GM18868 (cell line): ENCODE data around the gene GEMIN4.
"Not testable (repeated sequence)": the region's sequence is repeated elsewhere in the genome, so short reads cannot be mapped to it uniquely, and the experiment has no call there.

Source experiments
- ATAC-seq: cut with Tn5 transposase; IDR thresholded peaks from one replicate; pipeline ENCODE4 v1.9.1; 2021; ENCODE audit warnings: mild to moderate bottlenecking, moderate library complexity; ENCODE audit not compliant: unreplicated experiment

GEMIN4 gene

DNA sequence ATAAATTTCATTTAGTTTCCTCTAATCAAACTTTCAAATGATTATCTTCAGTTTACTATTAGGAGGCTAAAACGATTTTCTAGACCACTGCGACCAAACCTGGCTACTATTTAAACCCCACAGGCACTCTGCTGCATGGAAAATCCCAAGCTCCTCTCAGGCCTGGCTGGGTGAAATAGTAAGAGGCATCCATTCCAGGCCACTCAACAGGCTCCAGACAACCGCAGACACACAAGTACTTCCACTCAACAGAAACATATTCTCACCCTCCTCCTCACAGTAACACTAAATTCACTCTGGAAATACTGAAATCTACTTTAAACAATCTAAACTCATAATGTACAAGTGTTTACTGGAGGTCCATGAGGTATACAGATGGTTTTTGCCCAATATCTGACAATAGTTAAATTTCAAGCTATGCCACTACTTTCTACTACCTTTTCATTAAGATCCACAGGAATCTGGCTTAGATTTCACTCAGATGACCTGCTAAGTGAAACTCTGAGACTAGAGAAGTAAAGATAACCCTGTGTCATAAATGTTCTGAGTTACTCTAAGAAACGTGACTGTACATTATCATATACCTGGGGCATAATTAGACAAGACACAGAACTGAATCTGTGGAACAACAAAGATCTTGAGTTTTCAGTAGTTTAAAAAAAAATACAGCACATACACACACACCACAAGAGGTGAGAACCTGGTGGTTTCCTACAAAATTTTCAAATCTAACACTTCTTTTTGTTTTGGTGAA lies 47.8 kb downstream of the GEMIN4 start:
- no peak for ATAC-seq

DNA sequence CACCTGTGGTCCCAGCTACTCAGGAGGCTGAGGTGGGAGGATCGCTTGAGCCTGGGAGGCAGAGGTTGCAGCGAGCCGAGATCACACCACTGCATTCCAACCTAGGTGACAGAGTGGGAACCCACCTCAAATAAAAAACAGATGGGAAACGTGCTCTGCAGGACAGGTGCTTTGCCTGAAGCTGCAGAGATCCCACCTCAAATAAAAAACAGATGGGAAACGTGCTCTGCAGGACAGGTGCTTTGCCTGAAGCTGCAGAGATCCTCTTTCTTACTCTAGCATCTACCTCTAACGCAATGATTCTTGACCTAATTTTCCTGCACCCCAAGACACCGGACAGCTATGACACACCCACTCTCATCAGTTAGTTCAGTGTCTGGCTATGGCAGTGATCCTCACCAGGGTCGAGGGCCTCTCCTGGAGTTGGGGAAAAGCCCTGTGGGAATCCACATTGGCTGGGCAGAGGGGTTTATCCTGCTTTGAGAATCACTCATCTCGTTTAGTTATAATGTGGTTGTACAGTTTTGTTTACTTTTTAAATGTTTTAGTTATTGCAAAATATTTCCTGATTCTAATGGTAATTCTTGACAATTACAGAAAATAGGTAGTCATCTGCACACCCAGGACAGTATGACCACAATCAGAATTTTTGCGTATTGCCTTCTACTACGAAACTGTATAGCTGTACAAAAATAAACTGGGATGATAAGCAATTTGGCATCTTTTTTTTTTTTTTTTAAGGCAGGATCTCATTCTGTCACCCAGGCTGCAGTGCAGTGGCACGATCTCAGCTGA lies 48.8 kb downstream of the GEMIN4 start:
- ATAC-seq = no peak

DNA sequence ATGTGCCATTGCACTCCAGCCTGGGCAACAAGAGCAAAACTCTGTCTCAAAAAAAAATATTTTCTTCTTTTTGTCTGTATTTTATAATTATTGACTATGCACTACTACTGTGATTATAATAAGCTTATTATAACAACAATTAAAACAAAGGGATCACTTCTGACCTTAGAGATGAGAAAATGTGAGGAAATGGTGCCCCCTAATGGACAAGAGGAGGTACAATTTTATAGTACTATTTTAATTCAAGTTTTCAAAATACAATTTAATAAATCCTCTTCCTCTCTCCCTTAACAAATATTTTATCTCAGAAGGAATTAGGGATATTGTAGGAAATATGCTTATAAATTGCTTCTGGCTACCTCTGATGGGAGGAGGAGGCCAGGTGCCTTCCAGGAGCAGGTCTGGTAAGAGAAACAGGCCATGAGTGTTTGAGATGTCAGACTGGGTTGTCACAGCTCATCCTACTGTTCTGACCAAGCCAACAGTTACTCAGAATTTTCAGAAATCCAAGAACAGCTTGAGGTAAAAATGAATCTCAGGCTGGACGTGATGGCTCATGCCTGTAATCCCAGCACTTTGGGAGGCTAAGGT lies 51.5 kb downstream of the GEMIN4 start:
- no peak for ATAC-seq

DNA sequence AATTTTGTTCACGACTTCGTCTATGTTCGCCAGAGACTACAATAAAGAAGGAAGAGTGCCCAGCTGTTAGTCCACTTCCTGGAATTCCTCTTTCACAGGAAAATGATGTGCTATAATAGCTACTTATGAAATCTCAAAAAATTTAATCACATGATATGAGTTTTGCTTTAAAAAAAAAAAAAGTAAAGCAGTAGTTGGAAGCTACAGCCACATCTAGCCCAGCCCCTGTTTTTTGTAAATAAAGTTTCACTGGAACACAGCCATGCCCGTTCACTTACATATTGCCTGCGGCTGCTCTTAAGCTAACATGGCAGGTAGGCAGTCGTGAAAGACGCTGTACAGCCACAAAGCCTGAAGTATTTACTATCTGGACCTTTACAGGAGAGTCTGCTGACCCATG lies 52.7 kb downstream of the GEMIN4 start:
- ATAC-seq = no peak

DNA sequence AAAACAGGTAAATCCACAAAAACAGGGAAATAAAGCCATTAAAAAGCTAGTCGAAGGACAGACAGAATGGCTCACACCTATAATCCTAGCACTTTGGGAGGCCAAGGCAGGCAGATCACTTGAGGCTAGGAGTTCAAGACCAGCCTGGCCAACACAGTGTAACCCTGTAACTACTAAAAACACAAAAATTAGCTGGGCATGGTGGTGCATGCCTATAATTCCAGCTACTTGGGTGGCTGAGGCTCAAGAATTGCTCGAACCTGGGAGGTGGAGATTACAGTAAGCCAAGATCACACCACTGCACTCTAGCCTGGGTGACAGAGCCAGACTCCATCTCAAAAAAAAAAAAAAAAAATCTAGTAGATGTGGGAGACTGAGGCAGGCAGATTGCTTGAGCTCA lies 54.0 kb downstream of the GEMIN4 start:
- ATAC-seq = not testable (repeated sequence)

DNA sequence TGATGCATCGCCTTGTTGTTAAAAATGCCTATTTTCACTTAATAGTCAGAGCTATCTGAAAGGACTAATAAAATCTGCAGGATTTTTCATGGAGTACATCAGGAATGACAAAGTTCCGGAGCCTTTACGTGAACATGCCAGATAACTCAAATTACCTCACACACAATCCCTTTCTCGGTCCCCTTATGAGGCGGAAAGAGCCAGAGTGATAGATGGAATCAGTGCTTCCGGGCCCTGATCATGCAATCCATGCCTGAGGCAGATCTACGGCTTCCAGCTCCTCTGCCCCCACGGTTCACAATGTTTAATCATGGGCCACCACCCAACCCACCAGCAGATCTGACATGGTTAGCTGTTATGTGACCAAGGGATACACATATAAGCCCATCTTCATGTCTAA lies 54.4 kb downstream of the GEMIN4 start:
- no peak for ATAC-seq

DNA sequence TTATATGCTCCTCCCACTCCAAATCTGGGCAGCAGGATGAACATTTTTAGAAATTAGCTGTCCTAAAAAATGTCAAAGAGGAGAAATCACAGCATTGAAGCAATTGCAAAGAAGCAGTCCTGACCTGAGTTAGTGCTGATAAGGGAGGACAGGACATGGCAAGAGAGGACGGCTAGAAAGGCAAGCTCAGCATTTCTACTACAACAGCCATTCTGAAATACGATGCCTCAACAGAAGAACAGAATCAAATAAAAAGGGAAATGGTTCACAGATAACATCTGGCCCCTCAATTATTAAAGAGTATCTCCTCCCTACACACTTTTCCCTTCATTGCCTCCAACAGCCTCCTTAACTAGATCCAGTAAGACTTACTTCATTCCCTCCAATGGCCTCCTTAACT lies 55.7 kb downstream of the GEMIN4 start:
- no peak for ATAC-seq
